GM12874 (cell line): ENCODE results near the gene CUTC.

ENCODE experiments used
- CTCF ChIP-seq: IDR thresholded peaks from 2 replicates; pipeline ENCODE4 v1.5.1; 2011; ENCODE audit warnings: low read depth, mild to moderate bottlenecking, control low read depth, low read length, moderate library complexity; ENCODE audit not compliant: insufficient read depth

Gene CUTC

GRCh38 chr10:99777918-99778714, 46.1 kb downstream of the CUTC start:
- no peak for TF ChIP-seq CTCF

GRCh38 chr10:99779335-99779734, 47.3 kb downstream of the CUTC start:
- no peak for TF ChIP-seq CTCF

DNA sequence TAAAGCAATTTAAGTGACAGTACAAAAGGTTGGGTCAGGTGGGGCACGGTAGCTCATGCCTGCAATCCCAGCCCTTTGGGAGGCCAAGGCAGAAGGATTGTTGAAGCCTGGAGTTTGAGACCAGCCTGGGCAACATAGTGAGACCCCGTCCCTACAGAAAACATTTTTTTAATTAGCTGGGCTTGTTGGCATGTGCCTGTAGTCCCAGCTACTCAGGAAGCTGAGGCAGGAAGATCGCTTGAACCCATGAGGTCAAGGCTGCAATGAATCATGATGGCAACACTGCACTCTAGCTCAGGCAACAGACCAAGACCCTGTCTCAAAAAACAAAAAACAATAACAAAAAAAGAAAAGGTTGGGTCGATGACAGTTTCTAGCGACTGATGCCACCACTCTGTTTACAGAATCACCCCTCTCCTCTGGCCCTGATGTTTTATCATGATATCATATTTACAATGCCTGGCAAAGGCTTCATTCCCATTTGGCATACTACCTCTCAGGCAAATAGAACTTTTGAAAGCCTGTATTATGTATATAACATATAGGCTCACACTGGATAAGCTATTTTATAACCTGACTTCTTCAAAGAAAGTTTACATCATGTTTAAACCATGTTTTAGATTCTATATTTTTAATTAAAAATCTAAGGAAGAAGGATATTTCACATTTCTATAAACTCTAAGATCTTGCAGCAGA, 49.8 kb downstream of the CUTC start:
- TF ChIP-seq CTCF, result no peak

- no peak for TF ChIP-seq CTCF
These were observed 50.6 kb downstream of the CUTC start, which contains the start of gene ABCC2 for GRCh38 chr10:99782447-99783286. ABCC2 (plus strand) TSS chr10:99782640; CDS start chr10:99782845, 205 bp downstream.

DNA sequence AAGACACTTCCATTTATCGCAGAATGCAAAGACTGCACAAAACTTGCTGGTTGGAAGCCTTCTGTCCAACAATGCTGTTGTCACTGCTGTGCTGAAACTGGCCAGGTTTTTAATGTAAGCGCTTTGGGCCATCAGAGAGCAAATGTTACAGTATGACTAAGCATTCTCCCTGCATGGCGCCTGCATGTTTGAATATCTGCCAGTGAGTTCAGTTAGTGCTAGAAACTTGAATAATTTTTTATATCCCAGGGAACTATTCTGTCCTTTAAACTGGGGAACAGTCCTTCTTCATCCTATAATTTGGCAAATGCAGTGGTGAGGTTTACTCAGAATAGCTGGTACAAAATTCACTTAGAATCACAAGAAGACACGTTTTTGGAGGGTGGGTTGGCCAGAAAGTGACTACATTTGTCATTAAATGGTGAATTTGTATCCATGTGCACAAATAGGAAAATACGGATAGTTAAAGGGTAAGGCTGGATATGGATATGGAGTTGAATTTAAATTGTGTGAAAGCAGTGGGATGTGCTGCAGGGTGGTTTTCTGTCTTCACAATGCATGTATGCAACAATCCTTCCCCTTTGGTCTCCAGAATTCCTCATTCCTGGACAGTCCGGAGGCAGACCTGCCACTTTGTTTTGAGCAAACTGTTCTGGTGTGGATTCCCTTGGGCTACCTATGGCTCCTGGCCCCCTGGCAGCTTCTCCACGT, 52.1 kb downstream of the CUTC start:
- no peak for TF ChIP-seq CTCF

- no peak for TF ChIP-seq CTCF
These were observed 52.9 kb downstream of the CUTC start for GRCh38 chr10:99784727-99785441.
